KMS-11 (cell line): ENCODE results near the gene WRAP53.

Source experiments
- H2AFZ ChIP-seq: fragments of 200-600 bp; sonication (generic); 2 replicates; pipeline ENCODE4 v1.6.1; 2016; ENCODE audit warnings: antibody characterized with exemption, mixed run types, low read depth
- H3K27ac ChIP-seq: fragments of 200-600 bp; sonication (generic); 2 replicates; pipeline ENCODE4 v1.6.1; 2016; ENCODE audit warnings: mild to moderate bottlenecking, mixed run types
- H3K27me3 ChIP-seq: fragments of 200-600 bp; sonication (generic); 2 replicates; pipeline ENCODE4 v1.6.1; 2017; ENCODE audit warnings: mild to moderate bottlenecking, low read depth, mixed run types, moderate library complexity; ENCODE audit not compliant: insufficient read depth
- H3K36me3 ChIP-seq: fragments of 200-600 bp; sonication (generic); 2 replicates; pipeline ENCODE4 v1.6.1; 2017; ENCODE audit warnings: mild to moderate bottlenecking, mixed run types; ENCODE audit not compliant: insufficient read depth
- H3K4me1 ChIP-seq: fragments of 200-600 bp; sonication (generic); 2 replicates; pipeline ENCODE4 v1.6.1; 2016; ENCODE audit warnings: mild to moderate bottlenecking, low read depth, mixed run types; ENCODE audit not compliant: poor library complexity, severe bottlenecking
- H3K4me2 ChIP-seq: fragments of 200-600 bp; sonication (generic); 2 replicates; pipeline ENCODE4 v1.7.0; 2016; ENCODE audit warnings: mild to moderate bottlenecking, mixed run types
- H3K4me3 ChIP-seq: fragments of 200-600 bp; sonication (generic); IDR thresholded peaks from 2 replicates; pipeline ENCODE4 v1.6.1; 2017; ENCODE audit warnings: low read depth, low read length, mixed read lengths; ENCODE audit not compliant: insufficient read depth
- H3K79me2 ChIP-seq: fragments of 200-600 bp; sonication (generic); 2 replicates; pipeline ENCODE4 v1.6.1; 2016; ENCODE audit warnings: low read depth, mixed run types; ENCODE audit not compliant: insufficient read depth
- H3K9ac ChIP-seq: fragments of 200-600 bp; sonication (generic); 2 replicates; pipeline ENCODE4 v1.6.1; 2016; ENCODE audit warnings: mild to moderate bottlenecking, mixed run types
- H4K20me1 ChIP-seq: fragments of 200-600 bp; sonication (generic); 2 replicates; pipeline ENCODE4 v1.6.1; 2016; ENCODE audit warnings: mild to moderate bottlenecking, mixed run types; ENCODE audit not compliant: insufficient read depth
- TF ChIP-seq, protein P1 (sequence below): fragments of 200-600 bp; sonication (generic); conservative IDR thresholded peaks from 2 replicates; pipeline ENCODE4 v1.6.1; 2017; ENCODE audit warnings: low read depth, mild to moderate bottlenecking, antibody characterized with exemption, low read length, moderate library complexity, mixed read lengths

The WRAP53 gene

DNA sequence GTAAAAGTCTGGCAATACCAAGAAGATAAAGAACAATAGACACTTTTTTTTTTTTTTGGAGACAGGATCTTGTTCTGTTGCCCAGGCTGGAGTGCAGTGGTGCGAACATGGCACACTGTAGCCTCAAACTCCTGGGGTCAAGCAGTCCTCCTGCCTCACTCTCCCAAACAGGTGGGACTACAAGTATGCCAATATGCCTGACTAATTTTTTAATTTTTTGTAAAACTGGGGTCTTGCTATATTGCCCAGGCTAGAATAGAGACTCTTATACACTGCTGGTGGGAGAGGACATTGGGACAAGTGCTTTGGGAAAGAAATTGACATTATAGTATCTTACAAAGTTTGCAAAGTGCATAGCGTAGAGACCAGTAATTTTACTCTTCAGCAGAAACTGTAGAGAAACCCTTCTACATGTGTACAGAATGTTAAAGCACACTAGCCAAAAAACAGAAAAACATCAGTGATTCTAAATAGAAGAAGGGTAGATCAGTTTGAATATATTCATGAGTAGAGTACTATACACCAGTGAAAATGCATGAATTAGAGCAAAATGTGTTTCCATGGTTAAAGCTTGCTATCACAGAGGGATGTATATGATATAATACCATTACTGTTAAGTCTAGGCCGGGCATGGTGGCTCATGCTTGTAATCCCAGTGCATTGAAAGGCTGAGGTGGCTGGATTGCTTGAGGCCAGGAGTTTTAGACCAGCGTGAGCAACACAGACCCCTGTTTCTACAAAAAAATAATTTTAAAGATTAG lies 9.7 kb downstream of the WRAP53 start:
- Histone ChIP-seq H4K20me1 (no peaks in the 10 kb centered on the region), H3K27ac (no peak overlapping the region), H3K4me3 (no peak overlapping the region), H3K9ac (no peak overlapping the region), H3K79me2 (no peaks in the 10 kb centered on the region), H3K4me2 (no peak overlapping the region), H3K27me3 (no peaks in the 10 kb centered on the region), H3K36me3 (no peaks in the 10 kb centered on the region), H2AFZ (no peak overlapping the region), H3K4me1 (no peaks in the 10 kb centered on the region)
- TF ChIP-seq, protein P1, sequence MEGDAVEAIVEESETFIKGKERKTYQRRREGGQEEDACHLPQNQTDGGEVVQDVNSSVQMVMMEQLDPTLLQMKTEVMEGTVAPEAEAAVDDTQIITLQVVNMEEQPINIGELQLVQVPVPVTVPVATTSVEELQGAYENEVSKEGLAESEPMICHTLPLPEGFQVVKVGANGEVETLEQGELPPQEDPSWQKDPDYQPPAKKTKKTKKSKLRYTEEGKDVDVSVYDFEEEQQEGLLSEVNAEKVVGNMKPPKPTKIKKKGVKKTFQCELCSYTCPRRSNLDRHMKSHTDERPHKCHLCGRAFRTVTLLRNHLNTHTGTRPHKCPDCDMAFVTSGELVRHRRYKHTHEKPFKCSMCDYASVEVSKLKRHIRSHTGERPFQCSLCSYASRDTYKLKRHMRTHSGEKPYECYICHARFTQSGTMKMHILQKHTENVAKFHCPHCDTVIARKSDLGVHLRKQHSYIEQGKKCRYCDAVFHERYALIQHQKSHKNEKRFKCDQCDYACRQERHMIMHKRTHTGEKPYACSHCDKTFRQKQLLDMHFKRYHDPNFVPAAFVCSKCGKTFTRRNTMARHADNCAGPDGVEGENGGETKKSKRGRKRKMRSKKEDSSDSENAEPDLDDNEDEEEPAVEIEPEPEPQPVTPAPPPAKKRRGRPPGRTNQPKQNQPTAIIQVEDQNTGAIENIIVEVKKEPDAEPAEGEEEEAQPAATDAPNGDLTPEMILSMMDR: no peak

DNA sequence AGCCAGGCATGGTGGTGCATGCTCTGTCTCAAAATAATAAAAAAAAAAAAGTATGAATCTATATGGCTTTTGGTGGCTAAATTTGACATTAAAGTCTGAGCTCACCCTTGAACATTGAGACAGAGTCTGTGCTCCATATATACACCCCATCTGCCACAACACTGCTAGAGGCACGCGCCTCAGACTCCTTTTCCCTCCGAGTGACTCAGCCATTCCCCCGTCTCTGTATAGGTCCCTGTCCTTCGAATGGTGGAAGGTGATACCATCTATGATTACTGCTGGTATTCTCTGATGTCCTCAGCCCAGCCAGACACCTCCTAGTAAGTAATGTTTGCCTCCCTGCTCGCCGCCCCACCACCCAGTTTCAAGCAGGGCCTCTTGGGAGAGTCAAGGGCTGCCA lies 12.2 kb downstream of the WRAP53 start:
- no peak overlapping the region for H3K4me2 ChIP-seq
- TF ChIP-seq, protein P1: no peak
- no peak overlapping the region for H3K27ac ChIP-seq
- no peaks in the 10 kb centered on the region for H3K36me3 ChIP-seq
- H3K79me2 ChIP-seq: no peaks in the 10 kb centered on the region
- no peak overlapping the region for H3K4me3 ChIP-seq
- no peak overlapping the region for H3K9ac ChIP-seq
- H3K27me3 ChIP-seq: no peaks in the 10 kb centered on the region
- H4K20me1 ChIP-seq: no peaks in the 10 kb centered on the region
- no peaks in the 10 kb centered on the region for H3K4me1 ChIP-seq
- H2AFZ ChIP-seq: no peak overlapping the region

DNA sequence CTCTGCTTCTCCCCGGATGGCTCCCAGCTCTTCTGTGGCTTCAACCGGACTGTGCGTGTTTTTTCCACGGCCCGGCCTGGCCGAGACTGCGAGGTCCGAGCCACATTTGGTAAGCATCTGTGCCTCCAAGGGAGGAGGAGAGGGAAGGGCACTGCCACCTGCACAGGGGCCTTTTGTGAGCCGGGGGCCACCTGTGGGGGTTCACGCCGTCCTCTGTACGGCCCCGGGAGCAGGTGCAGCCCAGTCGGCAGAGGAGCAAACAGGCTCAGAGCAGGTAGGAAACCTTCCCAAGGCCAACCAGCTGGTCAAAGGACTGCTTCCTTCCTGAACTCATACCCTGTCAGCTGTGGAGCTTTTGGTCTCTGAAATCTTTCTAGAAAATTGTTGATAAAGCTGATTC lies 13.4 kb downstream of the WRAP53 start:
- Histone ChIP-seq H3K4me2 (no peak overlapping the region), H3K36me3 (no peaks in the 10 kb centered on the region), H2AFZ (no peak overlapping the region), H3K79me2 (no peaks in the 10 kb centered on the region), H3K27me3 (no peaks in the 10 kb centered on the region), H3K4me3 (no peak overlapping the region), H3K27ac (no peak overlapping the region), H3K4me1 (no peaks in the 10 kb centered on the region), H3K9ac (no peak overlapping the region), H4K20me1 (no peaks in the 10 kb centered on the region)
- TF ChIP-seq, protein P1: no peak

DNA sequence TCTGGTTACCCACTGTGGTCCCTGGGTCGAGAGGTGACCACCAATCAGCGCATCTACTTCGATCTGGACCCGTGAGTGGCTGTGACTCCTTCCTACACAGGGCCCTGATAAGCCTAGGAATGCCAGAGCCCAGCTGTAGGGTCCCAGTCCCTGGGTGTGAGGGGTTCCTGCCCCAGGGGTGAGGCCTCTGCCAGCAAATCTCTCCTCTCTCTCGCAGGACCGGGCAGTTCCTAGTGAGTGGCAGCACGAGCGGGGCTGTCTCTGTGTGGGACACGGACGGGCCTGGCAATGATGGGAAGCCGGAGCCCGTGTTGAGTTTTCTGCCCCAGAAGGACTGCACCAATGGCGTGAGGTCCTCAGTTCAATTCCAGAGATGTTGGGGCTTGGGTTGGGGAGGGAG lies 14.5 kb downstream of the WRAP53 start:
- no peak overlapping the region for H3K4me2 ChIP-seq
- TF ChIP-seq, protein P1: no peak

More for the DNA sequence above, 14.5 kb downstream of the WRAP53 start:
- Histone ChIP-seq H2AFZ (no peak overlapping the region), H3K9ac (no peak overlapping the region), H3K79me2 (no peaks in the 10 kb centered on the region), H3K36me3 (no peaks in the 10 kb centered on the region), H3K27me3 (no peaks in the 10 kb centered on the region), H3K27ac (no peak overlapping the region), H4K20me1 (no peaks in the 10 kb centered on the region), H3K4me3 (no peak overlapping the region), H3K4me1 (no peaks in the 10 kb centered on the region)
